ENCODE data around the gene PRPF39. TPM values are rescaled to one million over a fixed set of nuclear protein-coding genes. Genes with fewer than 3 reads are reported as not detected.

Gene PRPF39
- total RNA-seq, 2 experiments from 2014 or later, result 58.9 to 64.3 TPM

GRCh38 chr14:45044638-45045037 lies 39.3 kb upstream of the PRPF39 start:
- ATAC-seq (ENCODE audit: poor library complexity) (no peak), DNase-seq (no peak)
- ChIA-PET CTCF (no interaction called here), POLR2A (no interaction called here)
- Histone ChIP-seq H3K36me3 (ENCODE audit: insufficient read depth, low read length) (peaks cover 8% of the 10 kb centered on the region), H3K27me3 (ENCODE audit: control insufficient read depth in 1 of 2, insufficient read depth in 2 of 2, low read length in 2 of 2) (no peaks in the 10 kb centered on the region), H3K4me1 (ENCODE audit: insufficient read depth, low read length) (no peaks in the 10 kb centered on the region), H3K4me3 (ENCODE audit: low read length) (no peak overlapping the region), H3K9me3 (ENCODE audit: control insufficient read depth in 1 of 2, insufficient read depth in 1 of 2, low read length in 2 of 2) (no peaks in the 10 kb centered on the region), H3K27ac (ENCODE audit: low read depth in 1 of 2, low read length in 2 of 2) (no peak overlapping the region)
- Mint-ChIP-seq H3K27me3 (no peaks in the 10 kb centered on the region), H3K4me3 (no peak overlapping the region), H3K27ac (no peak overlapping the region), H3K4me1 (ENCODE audit: low read depth) (no peaks in the 10 kb centered on the region), H3K36me3 (ENCODE audit: low read depth) (peaks cover 39% of the 10 kb centered on the region), H3K9me3 (no peaks in the 10 kb centered on the region)
- intact Hi-C loops (cut with DNase I, micrococcal nuclease), result no loop called here
- no peak for TF ChIP-seq CTCF (IDR thresholded peaks at IDR 0.05)

GRCh38 chr14:45048385-45048784 lies 35.5 kb upstream of the PRPF39 start:
- H3K36me3 ChIP-seq (ENCODE audit: insufficient read depth, low read length), result peaks cover 11% of the 10 kb centered on the region
- no peaks in the 10 kb centered on the region for H3K4me1 ChIP-seq (ENCODE audit: insufficient read depth, low read length)
- ChIA-PET POLR2A (interaction anchor here (0.6 kb wide), 1 partner anchor 205 kb away, joined by 3 read pairs; the partner anchor contains the start of gene MIS18BP1), CTCF (no interaction called here)
- ATAC-seq (ENCODE audit: poor library complexity) (no peak), DNase-seq (no peak)
- Mint-ChIP-seq H3K27me3 (no peaks in the 10 kb centered on the region), H3K27ac (no peak overlapping the region), H3K4me1 (ENCODE audit: low read depth) (no peaks in the 10 kb centered on the region), H3K36me3 (ENCODE audit: low read depth) (peaks cover 48% of the 10 kb centered on the region), H3K9me3 (no peaks in the 10 kb centered on the region), H3K4me3 (no peak overlapping the region)
- H3K27me3 ChIP-seq (ENCODE audit: control insufficient read depth in 1 of 2, insufficient read depth in 2 of 2, low read length in 2 of 2), result no peaks in the 10 kb centered on the region
- no peak overlapping the region for H3K4me3 ChIP-seq (ENCODE audit: low read length)
- H3K9me3 ChIP-seq (ENCODE audit: control insufficient read depth in 1 of 2, insufficient read depth in 1 of 2, low read length in 2 of 2), result no peaks in the 10 kb centered on the region
- H3K27ac ChIP-seq (ENCODE audit: low read depth in 1 of 2, low read length in 2 of 2), result no peak overlapping the region
- TF ChIP-seq CTCF (IDR thresholded peaks at IDR 0.05), result no peak
- intact Hi-C loops (cut with DNase I, micrococcal nuclease), result no loop called here

GRCh38 chr14:45051180-45051579 lies 32.7 kb upstream of the PRPF39 start:
- H3K9me3 Mint-ChIP-seq, result no peaks in the 10 kb centered on the region
- Histone ChIP-seq H3K4me1 (ENCODE audit: insufficient read depth, low read length) (no peaks in the 10 kb centered on the region), H3K9me3 (ENCODE audit: control insufficient read depth in 1 of 2, insufficient read depth in 1 of 2, low read length in 2 of 2) (no peaks in the 10 kb centered on the region), H3K27me3 (ENCODE audit: control insufficient read depth in 1 of 2, insufficient read depth in 2 of 2, low read length in 2 of 2) (no peaks in the 10 kb centered on the region), H3K36me3 (ENCODE audit: insufficient read depth, low read length) (peaks cover 9% of the 10 kb centered on the region), H3K4me3 (ENCODE audit: low read length) (no peak overlapping the region), H3K27ac (ENCODE audit: low read depth in 1 of 2, low read length in 2 of 2) (no peak overlapping the region)
- ChIA-PET POLR2A (no interaction called here), CTCF (no interaction called here)
- H3K36me3 Mint-ChIP-seq (ENCODE audit: low read depth), result peaks cover 64% of the 10 kb centered on the region
- H3K4me3 Mint-ChIP-seq, result no peak overlapping the region
- H3K27me3 Mint-ChIP-seq, result no peaks in the 10 kb centered on the region
- H3K27ac Mint-ChIP-seq, result no peak overlapping the region
- DNase-seq (no peak), ATAC-seq (ENCODE audit: poor library complexity) (no peak)
- no peaks in the 10 kb centered on the region for H3K4me1 Mint-ChIP-seq (ENCODE audit: low read depth)
- no peak for TF ChIP-seq CTCF (IDR thresholded peaks at IDR 0.05)
- intact Hi-C loops (cut with DNase I, micrococcal nuclease), result no loop called here
